Erythroblast (primary cell): ENCODE data around the gene SLC46A2.

Source experiments
- GATA1 ChIP-seq: IDR thresholded peaks from 2 replicates; pipeline ENCODE4 v1.6.1; 2011; ENCODE audit warnings: low read depth, mild to moderate bottlenecking, control low read depth, low read length, moderate library complexity
- POLR2A ChIP-seq: IDR thresholded peaks from 2 replicates; pipeline ENCODE4 v1.6.1; 2011; ENCODE audit warnings: mild to moderate bottlenecking, low read length

GRCh38 chr9:112863746-112864145, 26.9 kb downstream of the SLC46A2 start:
- TF ChIP-seq GATA1 = no peak
- no peak for TF ChIP-seq POLR2A
